GM12878 (cell line): ENCODE results near the gene MEF2C. TPM values are rescaled to one million over a fixed set of nuclear protein-coding genes. Genes with fewer than 3 reads are reported as not detected.

ENCODE experiments used
- ATAC-seq: fragments of 200-7000 bp; cut with Tn5 transposase; 3 replicates; pipeline ENCODE4 v1.9.1; 2020; ENCODE audit warnings: mild to moderate bottlenecking, moderate library complexity
- BruUV-seq: library from RNA; stranded (reverse); fragments of 400-500 nt; replicated peaks from 2 replicates; lab custom pipeline; 2021; lab: Mats Ljungman, UMichigan
- CTCF ChIA-PET: fragments of 300-600 bp; sonication (Branson Sonifier 250); formaldehyde crosslinking; extraction: SDS; loops from one replicate; lab custom pipeline; 2021; ENCODE audit warnings: inconsistent platforms; lab: Yijun Ruan, JAX
- POLR2A ChIA-PET: fragments of 350-600 bp; formaldehyde crosslinking; extraction: SDS; loops from one replicate; lab custom pipeline; 2021; ENCODE audit warnings: inconsistent platforms; lab: Charles Lee
- RAD21 ChIA-PET: fragments of 300-600 bp; sonication (Branson Sonifier 250); formaldehyde crosslinking; loops from one replicate; lab custom pipeline; 2023; ENCODE audit warnings: antibody characterized with exemption; ENCODE audit not compliant: unreplicated experiment; lab: Charles Lee
- SMC1A ChIA-PET: fragments of 300-600 bp; sonication (Branson Sonifier 250); formaldehyde crosslinking; loops from one replicate; lab custom pipeline; 2023; ENCODE audit not compliant: unreplicated experiment, uncharacterized antibody; lab: Charles Lee
- DNase-seq: peaks from one replicate; pipeline ENCODE4 v3.0.0-alpha.2; 2011; ENCODE audit warnings: low read depth, low spot score
- FAIRE-seq: peaks from 3 replicates; lab custom pipeline; 2011; peaks lifted over from hg19 to GRCh38; lab: Jason Lieb, UNC
- H2AFZ ChIP-seq: 2 replicates; pipeline ENCODE4 v1.6.0; 2011; ENCODE audit warnings: low read depth, low read length, control low read depth; ENCODE audit not compliant: control insufficient read depth
- H3K27ac ChIP-seq: 2 replicates; pipeline ENCODE4 v1.5.1; 2011; ENCODE audit warnings: control low read depth; ENCODE audit not compliant: control insufficient read depth, insufficient read depth
- H3K27me3 ChIP-seq, 2 experiments: replicated peaks in 1 of 2; 2 replicates each; pipeline versions ENCODE4 v1.6.0 to v1.6.1; 2011; ENCODE audit warnings: low read length in 1 of 2; ENCODE audit not compliant: control insufficient read depth in 2 of 2, insufficient read depth in 2 of 2
- H3K36me3 ChIP-seq, 2 experiments: 2 replicates each; pipeline ENCODE4 v1.5.1; 2011; ENCODE audit warnings: low read length in 1 of 2; ENCODE audit not compliant: control insufficient read depth in 2 of 2, insufficient read depth in 2 of 2
- H3K4me1 ChIP-seq: 2 replicates; pipeline ENCODE4 v1.6.1; 2011; ENCODE audit warnings: mild to moderate bottlenecking, low read length, moderate library complexity, mixed read lengths; ENCODE audit not compliant: control insufficient read depth, insufficient read depth
- H3K4me2 ChIP-seq: 2 replicates; pipeline ENCODE4 v1.6.0; 2011; ENCODE audit warnings: control low read depth; ENCODE audit not compliant: control insufficient read depth, insufficient read depth
- H3K4me3 ChIP-seq: fragments of 200-600 bp; sonication (generic); 2 replicates; pipeline ENCODE4 v1.5.1; 2016
- H3K79me2 ChIP-seq: 2 replicates; pipeline ENCODE4 v1.6.0; 2011; ENCODE audit warnings: low read length; ENCODE audit not compliant: control insufficient read depth, insufficient read depth
- H3K9ac ChIP-seq: 2 replicates; pipeline ENCODE4 v1.8.0; 2011; ENCODE audit warnings: low read length, control low read depth, mixed read lengths; ENCODE audit not compliant: control insufficient read depth, insufficient read depth
- H3K9me3 ChIP-seq: replicated peaks from 3 replicates; pipeline ENCODE4 v1.5.1; 2011; ENCODE audit warnings: mild to moderate bottlenecking, low read length; ENCODE audit not compliant: control insufficient read depth, insufficient read depth
- H4K20me1 ChIP-seq: 2 replicates; pipeline ENCODE4 v1.6.0; 2011; ENCODE audit not compliant: control insufficient read depth, insufficient read depth
- BRCA1 ChIP-seq: IDR thresholded peaks from 2 replicates; pipeline ENCODE4 v1.6.1; 2011; ENCODE audit warnings: low read depth, low read length, improper control_type of control experiment
- E2F8 ChIP-seq: fragments of 450-650 bp; IDR thresholded peaks from 2 replicates; pipeline ENCODE4 v1.6.1; 2018; ENCODE audit warnings: mild to moderate bottlenecking, low read depth, moderate library complexity; ENCODE audit not compliant: partially characterized antibody
- GATAD2B ChIP-seq: fragments of 450-650 bp; conservative IDR thresholded peaks from 2 replicates; pipeline ENCODE4 v1.6.1; 2017; ENCODE audit warnings: low read depth, mild to moderate bottlenecking, moderate library complexity
- LARP7 ChIP-seq: fragments of 450-650 bp; IDR thresholded peaks from 2 replicates; pipeline ENCODE4 v1.6.1; 2017; ENCODE audit warnings: mild to moderate bottlenecking
- MYC ChIP-seq: IDR thresholded peaks from 2 replicates; pipeline ENCODE4 v1.6.1; 2011; ENCODE audit warnings: mild to moderate bottlenecking, low read length, moderate library complexity, inconsistent platforms; ENCODE audit not compliant: insufficient read depth, insufficient replicate concordance, insufficient read length, severe bottlenecking
- POLR2AphosphoS2 ChIP-seq: IDR thresholded peaks from 2 replicates; pipeline ENCODE4 v1.6.1; 2011; ENCODE audit warnings: low read depth, mild to moderate bottlenecking, low read length, improper control_type of control experiment, moderate library complexity
- POU2F2 ChIP-seq: IDR thresholded peaks from 3 replicates; pipeline ENCODE4 v1.6.1; 2011; ENCODE audit warnings: low read depth, mild to moderate bottlenecking, low read length, borderline replicate concordance
- RAD51 ChIP-seq: fragments of 450-650 bp; IDR thresholded peaks from 2 replicates; pipeline ENCODE4 v1.6.1; 2016; ENCODE audit warnings: moderate library complexity, mild to moderate bottlenecking, inconsistent platforms
- SUPT20H ChIP-seq: IDR thresholded peaks from 2 replicates; pipeline ENCODE4 v1.6.1; 2011; ENCODE audit warnings: low read depth, mild to moderate bottlenecking, low read length, moderate library complexity, borderline replicate concordance; ENCODE audit not compliant: control insufficient read depth
- ZBED1 ChIP-seq: IDR thresholded peaks from 2 replicates; pipeline ENCODE4 v1.6.1; 2016; ENCODE audit warnings: borderline replicate concordance
- ZNF24 ChIP-seq: fragments of 450-650 bp; IDR thresholded peaks from 2 replicates; pipeline ENCODE4 v1.6.1; 2017; ENCODE audit warnings: antibody characterized with exemption, mild to moderate bottlenecking
- whole genome bisulfite sequencing: methylation state at CpG from one replicate; pipeline ENCODE4 v1.1.6; 2016; ENCODE audit warnings: low lambda C conversion rate; ENCODE audit not compliant: insufficient replicate concordance, insufficient coverage; ENCODE audit errors: missing lambda C conversion rate; 5-methylcytosine and 5-hydroxymethylcytosine counted together
- in situ Hi-C: fragments of 300-500 bp; cut with MboI; formaldehyde crosslinking; loops from 9 replicates; pipeline ENCODE4 v1.14.3; 2018; ENCODE audit warnings: mixed read lengths
- intact Hi-C: fragments of 100-400 bp; cut with micrococcal nuclease; formaldehyde crosslinking; loops from one replicate; pipeline ENCODE4 v1.14.2; 2022; ENCODE audit not compliant: unreplicated experiment
- polyA plus RNA-seq, 11 experiments: library from polyadenylated mRNA; depleted of rRNA in 4 of 11; unstranded in 6 of 11; stranded (reverse) in 5 of 11; fragments of >200 nt; fragmentation: Nextera tagmentation in 4 of 11; fragmentation: Illumina TruSeq in 1 of 11; extraction: Ambion mirVana in 4 of 11; extraction: Trizol in 1 of 11; gene quantifications; 1 replicate in 1 of 11; 2 replicates in 10 of 11; pipeline versions ENCODE4 v1.2.1 to v1.2.3, GENCODE V29; 2011 to 2016; ENCODE audit warnings: inconsistent platforms in 2 of 11, missing spikeins in 2 of 11, low read depth in 1 of 11
- total RNA-seq, 4 experiments: library from RNA; depleted of rRNA in 3 of 4; stranded (reverse); fragments of >200 nt in 3 of 4; fragmentation: Illumina TruSeq in 1 of 4; extraction: Trizol in 1 of 4; gene quantifications; 2 replicates each; pipeline versions ENCODE4 v1.2.1 to v1.2.3, GENCODE V29; 2013 to 2021

The MEF2C gene
- total and polyA plus RNA-seq, 10 of the 15 experiments (the other 5 are each of a cell fraction or from before 2014, with no cell fraction given), result 104 to 225 (median 180) TPM

GRCh38 chr5:88897748-88898147, 14.8 kb upstream of the MEF2C start:
- no peak overlapping the region for H3K9ac ChIP-seq
- H3K36me3 ChIP-seq, result no peaks in the 10 kb centered on the region
- H4K20me1 ChIP-seq, result no peaks in the 10 kb centered on the region
- CTCF ChIA-PET, result no interaction called here
- POLR2A ChIA-PET, result no interaction called here
- no peak for TF ChIP-seq POU2F2
- TF ChIP-seq, all 136 proteins: peak for 0
- ChIA-PET RAD21 (interaction anchor here (1.0 kb wide), 1 partner anchor 168 kb away, joined by 4 read pairs; no protein-coding TSS in a partner anchor), SMC1A (interaction anchor here (0.6 kb wide), 1 partner anchor 832 kb away, joined by 3 read pairs; no protein-coding TSS in a partner anchor)
- Histone ChIP-seq H3K27ac (no peak overlapping the region), H2AFZ (no peak overlapping the region), H3K79me2 (peaks cover 3% of the 10 kb centered on the region; the same call in 1 of the 2 replicates), H3K4me3 (no peak overlapping the region), H3K4me2 (no peak overlapping the region), H3K9me3 (no peaks in the 10 kb centered on the region), H3K27me3 (no peaks in the 10 kb centered on the region), H3K4me1 (no peaks in the 10 kb centered on the region)
- no peak for FAIRE-seq
- intact Hi-C loops (no loop called here), in situ Hi-C loops (no loop called here)
- no TSS peak for BruUV-seq
- 91% methylated on average over 1 of the region's 1 CpG for WGBS
- ATAC-seq, result no peak
- no peak for DNase-seq

DNA sequence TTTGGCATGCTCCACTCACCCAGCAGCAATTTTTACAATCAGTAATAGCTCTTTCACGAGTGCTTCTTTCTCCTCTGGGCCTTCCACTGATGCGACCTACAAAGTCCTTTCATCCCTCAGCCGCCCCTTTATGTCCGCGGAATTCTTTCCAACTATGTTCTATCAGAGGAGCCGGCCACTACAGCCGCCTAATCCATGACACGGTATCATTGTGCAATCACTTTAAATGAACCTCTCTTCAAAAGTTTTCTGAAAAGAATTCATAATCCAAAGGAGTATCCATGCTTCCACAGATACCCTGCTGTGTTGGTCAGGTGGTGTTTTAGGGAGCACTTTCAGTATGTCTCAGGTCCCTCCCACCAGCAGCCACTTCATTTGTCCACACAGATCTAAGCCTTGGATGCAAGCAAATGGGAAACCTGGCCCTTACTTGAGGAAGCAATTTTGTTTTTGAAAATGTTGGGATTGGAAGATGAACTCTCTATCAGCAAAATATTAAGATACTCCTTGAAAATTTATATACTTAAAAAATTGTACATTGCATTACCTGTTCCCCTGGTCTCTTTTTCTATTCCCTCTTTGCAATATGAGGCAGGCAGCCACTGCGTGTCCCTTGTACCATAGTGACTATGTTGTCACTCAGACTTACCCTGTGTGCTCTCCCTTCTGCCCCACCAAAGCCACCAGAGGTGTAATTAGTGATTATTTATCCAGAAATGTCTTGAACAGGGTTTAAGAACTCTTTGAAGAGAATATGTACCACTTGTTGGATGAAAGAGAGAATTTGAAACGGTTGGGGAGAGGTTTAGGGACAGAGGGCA, 12.9 kb upstream of the MEF2C start:
- H3K4me3 ChIP-seq, result no peak overlapping the region
- WGBS, result 95% methylated on average over 10 of the region's 10 CpGs
- RAD21 ChIA-PET, result no interaction called here
- in situ Hi-C loops, result no loop called here
- H3K4me1 ChIP-seq, result no peaks in the 10 kb centered on the region
- H4K20me1 ChIP-seq, result no peaks in the 10 kb centered on the region
- H3K27ac ChIP-seq, result no peak overlapping the region
- FAIRE-seq (no peak), ATAC-seq (peak; percentile 30; the same call in 1 of the 3 replicates), DNase-seq (no peak)
- CTCF ChIA-PET, result no interaction called here
- POLR2A ChIA-PET, result no interaction called here
- H3K4me2 ChIP-seq, result no peak overlapping the region
- SMC1A ChIA-PET, result no interaction called here
- BruUV-seq, result no TSS peak
- H3K79me2 ChIP-seq, result peaks cover 20% of the 10 kb centered on the region
- no peaks in the 10 kb centered on the region for H3K27me3 ChIP-seq
- no peak overlapping the region for H3K9ac ChIP-seq
- H3K36me3 ChIP-seq, result no peaks in the 10 kb centered on the region
- no peaks in the 10 kb centered on the region for H3K9me3 ChIP-seq
- intact Hi-C loops, result no loop called here
- H2AFZ ChIP-seq, result no peak overlapping the region
- no peak for TF ChIP-seq ZNF24
- no peak for TF ChIP-seq POLR2AphosphoS2
- TF ChIP-seq BRCA1, result no peak
- no peak for TF ChIP-seq SUPT20H
- no peak for TF ChIP-seq MYC
- TF ChIP-seq ZBED1, result no peak
- TF ChIP-seq LARP7, result no peak
- no peak for TF ChIP-seq GATAD2B
- TF ChIP-seq RAD51, result no peak
- no peak for TF ChIP-seq E2F8
